ENCODE data around the gene HHIPL2.
"Not testable (repeated sequence)": the region's sequence is repeated elsewhere in the genome, so short reads cannot be mapped to it uniquely, and the experiment has no call there.

- not testable (repeated sequence) for TF ChIP-seq YY1 (IDR thresholded peaks at IDR 0.05; ENCODE audit: insufficient read depth, insufficient read length); ZNF274 (IDR thresholded peaks at IDR 0.05; ENCODE audit: low read depth, low read length); SUZ12 (IDR thresholded peaks at IDR 0.05; ENCODE audit: extremely low read depth, insufficient read depth, insufficient read length)
Observed at GRCh38 chr1:222487774-222488173, 60.1 kb downstream of the HHIPL2 start.
